Skeletal muscle cell (primary cell): ENCODE results near the gene SAMD11.

ENCODE experiments used
- DNase-seq: peaks from one replicate; pipeline ENCODE4 v3.0.0-alpha.2; 2010; ENCODE audit warnings: low read depth
- H3K4me3 ChIP-seq: 2 replicates; pipeline ENCODE4 v1.5.1; 2011; ENCODE audit warnings: low read depth, mild to moderate bottlenecking, control low read depth, low read length, moderate library complexity

Gene SAMD11

DNA sequence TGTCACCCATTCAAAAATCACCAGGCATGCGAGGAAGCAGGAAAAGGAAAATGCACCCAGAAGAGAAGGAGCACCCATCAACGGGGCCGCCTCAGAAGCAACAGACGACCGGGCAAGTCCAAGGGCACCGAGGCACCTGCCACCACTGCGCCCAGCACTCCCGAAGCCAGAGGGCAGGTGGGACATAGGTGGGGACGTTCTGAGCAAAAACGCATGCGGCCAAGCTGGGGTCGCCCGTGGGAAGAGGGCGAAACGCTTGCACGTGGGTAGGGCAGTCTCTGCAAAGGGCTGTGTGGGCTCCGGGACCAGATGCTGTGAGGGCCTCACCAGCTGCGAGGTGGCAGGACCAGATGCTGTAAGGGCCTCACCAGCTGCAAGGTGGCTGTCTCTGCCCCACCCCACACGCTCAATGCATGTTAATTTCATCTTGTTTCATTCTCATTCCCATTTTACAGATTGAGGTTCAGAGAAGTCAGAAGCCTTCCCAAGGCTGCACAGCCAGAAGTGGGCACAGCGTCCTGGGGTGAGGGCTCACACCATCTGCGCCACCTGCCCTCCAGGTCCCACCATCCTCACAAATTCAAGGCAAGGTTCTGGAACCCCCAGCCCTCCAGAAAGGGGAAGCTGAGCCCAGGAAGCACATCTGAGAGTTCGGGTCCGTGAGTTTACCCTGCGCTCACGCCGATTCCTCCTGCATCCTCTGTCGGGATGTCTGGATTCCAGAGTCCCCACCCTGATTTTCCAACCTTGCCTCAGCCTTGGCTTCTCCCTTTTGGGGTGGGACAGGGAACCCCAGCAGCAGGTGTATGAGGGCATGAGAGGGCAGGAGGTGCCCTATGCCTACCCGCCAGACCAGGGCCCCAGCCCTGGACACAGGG, 8.2 kb upstream of the SAMD11 start:
- no peak for DNase-seq
- H3K4me3 ChIP-seq = no peak overlapping the region

DNA sequence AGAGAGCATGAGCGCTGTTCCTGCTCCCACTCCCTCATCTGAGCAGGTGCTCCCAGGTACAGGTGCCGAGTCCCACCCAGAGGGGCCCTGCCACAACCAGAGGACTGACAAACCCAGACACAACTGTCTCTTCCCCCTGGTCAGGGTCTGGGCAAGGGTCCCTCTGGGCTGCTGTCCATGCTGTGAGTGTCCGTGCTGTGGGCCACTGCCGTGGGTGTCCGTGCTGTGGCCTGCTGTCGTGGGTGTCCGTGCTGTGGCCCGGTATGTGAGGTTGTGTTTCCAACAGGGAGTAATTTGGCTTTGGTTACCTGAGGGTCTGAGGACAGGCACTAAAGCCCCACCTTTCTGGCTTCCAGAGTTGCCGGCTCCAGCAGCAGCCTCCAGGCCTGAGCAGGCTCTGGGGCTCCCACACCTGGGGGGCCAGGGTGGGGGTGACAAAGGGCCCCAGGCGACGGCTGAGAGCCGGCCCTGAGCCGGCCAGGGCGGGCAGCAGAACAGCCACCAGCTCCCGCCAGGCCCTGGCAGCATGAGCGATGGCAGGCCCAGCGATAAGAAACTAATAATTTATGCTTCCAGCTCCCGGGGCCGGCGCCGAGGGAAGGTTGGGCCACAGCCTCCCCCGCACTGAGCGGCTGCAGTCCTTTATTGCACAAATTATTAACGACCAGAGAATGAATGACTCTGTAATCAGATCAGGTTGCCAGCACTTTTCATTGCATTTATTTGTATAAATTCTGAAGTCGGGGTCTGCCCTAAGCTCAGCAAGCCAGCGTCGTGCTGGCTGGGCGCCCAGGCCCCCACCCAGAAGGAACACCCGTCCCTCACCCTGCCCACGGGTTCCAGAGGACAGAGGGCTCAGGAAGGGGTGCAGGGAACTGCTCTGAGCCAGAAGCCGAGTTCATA, 7.3 kb upstream of the SAMD11 start:
- no peak for DNase-seq
- no peak overlapping the region for H3K4me3 ChIP-seq

DNA sequence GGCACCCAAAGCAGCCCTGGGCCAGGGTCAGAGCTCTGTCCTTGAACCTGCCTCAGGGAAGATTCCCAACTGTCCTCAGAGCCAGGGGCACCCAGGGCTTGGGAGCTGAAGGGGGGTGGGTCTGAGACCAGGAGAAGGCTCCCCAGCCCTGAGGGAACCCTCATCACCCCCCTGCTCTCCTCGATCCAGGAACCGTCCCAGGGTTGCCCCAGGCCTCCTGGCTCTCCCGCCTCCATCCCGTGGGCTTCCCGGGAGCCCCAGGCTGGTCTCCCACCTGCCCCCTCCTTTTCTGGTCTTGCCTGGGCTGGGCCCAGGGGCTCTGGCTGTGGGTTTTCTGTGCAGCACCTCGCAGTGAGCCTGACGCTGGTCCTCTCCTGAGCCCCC, 6.7 kb upstream of the SAMD11 start:
- DNase-seq = no peak
- H3K4me3 ChIP-seq = no peak overlapping the region

DNA sequence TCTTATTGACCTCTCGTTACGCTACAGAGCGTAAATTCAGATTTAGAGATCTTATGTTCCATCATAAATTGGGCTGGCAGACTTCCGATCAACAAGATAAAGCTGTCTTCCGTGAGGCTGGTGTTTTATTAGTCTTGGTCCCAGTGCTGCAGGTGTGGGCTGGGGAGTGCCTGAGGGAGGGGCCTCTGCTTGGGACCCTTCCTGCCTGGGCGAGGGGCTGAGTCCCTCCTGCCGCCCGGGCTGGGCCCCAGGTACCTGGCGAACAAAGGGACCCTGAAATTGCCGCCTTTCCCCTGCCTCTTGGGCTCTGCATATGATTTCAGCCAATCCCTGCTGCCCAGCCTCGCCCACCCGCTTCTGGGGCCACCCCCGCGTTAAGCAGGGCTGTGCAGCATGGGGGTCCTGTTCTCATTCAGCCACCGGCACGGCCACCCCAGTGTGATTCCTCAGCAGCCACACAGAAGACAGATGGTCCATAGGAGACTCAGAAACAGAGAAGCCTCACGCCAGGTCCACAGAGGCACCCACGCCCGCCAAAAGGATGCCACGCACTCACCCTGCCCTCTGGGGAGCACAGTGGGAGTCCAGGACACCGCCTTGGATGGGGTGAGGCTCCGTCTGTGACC, 6.1 kb upstream of the SAMD11 start:
- H3K4me3 ChIP-seq = no peak overlapping the region
- DNase-seq = no peak

DNA sequence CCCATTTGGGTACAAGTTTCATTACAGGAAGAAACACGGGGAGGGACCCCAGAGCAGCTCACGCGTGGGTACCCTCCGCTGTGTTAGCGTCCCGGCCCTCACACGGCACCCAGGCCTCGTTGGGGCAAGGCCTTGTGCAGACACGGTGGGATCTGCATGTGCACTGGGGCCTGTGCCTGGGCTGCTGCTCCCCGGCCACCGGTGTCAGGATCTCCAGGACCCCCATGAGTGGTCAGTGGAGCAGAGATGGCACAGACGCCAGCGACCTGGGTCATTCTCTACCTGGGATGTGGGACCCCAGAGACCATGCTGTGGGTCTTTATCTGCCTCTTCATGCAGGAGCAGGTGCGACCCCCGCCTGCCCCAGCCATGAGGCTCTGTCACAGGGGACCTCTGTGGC, 5.4 kb upstream of the SAMD11 start:
- DNase-seq = no peak
- no peak overlapping the region for H3K4me3 ChIP-seq

DNA sequence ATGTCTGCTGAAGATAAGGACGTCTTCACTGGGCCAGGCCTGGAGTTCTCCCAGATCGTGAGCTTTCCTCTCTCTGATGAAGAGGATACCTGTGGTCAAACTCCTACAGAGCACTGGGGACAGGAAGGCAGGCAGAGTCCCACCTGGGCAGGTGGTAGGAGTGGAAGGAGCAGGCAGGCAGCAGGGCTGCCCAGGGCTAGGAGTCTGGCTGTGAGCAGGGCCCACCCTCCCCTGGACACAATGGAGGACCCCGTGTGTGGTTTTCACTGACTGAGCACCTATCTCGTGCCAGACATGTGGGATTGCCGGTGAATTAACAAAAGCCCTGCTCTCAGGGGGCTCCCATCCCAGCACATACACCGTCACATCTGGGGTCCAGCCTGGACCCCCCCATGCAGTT, 4.9 kb upstream of the SAMD11 start:
- no peak overlapping the region for H3K4me3 ChIP-seq
- no peak for DNase-seq

DNA sequence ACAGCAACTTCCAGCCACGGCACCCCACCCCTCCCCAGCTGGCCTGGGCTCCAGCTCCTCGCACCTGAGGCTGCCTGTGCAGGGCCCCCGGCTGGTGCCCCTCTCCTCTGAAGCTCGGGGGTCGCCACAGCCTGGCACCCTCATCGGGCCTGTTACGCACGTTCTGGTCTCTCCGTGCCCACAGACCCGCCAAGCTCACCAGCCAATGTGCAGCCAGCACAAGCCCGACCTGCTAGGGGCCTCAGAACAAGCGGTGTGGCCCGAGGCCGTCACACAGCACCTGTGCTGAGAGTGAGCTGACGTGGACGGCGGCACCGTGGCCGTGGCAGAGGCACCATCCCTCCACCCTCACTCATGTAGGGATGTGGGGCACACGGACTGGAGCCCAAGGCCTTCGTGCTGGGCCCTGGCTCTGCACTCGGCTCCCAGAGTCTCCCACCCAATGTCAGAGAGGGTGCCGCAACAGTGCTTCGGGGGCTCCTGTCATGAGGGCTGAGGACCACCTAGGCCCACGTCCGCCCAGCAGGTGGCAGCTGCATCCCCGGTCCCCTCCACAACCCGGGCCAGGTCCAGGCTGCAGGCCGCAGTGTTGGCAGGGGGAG, 4.4 kb upstream of the SAMD11 start:
- no peak for DNase-seq
- H3K4me3 ChIP-seq = no peak overlapping the region

DNA sequence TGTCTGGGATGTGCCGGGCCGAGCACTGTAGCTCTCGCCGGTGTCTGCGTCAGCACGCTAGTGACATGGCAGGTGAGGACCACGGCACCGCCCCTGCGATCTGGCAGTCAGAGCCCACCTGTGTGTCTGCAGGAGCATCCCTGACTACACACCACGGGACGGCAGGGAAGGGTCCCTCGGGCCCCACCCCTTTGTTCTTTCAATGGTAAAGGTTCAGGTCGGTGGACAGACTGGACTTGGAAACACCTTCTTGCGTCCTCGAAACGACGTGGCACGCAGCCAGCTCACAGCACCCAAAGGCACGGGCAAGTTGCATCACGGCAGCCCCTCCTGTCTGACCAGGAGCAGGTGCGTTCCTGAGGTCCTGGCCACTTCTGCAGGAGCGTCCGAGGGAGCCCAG, 3.7 kb upstream of the SAMD11 start:
- no peak overlapping the region for H3K4me3 ChIP-seq
- DNase-seq = no peak

DNA sequence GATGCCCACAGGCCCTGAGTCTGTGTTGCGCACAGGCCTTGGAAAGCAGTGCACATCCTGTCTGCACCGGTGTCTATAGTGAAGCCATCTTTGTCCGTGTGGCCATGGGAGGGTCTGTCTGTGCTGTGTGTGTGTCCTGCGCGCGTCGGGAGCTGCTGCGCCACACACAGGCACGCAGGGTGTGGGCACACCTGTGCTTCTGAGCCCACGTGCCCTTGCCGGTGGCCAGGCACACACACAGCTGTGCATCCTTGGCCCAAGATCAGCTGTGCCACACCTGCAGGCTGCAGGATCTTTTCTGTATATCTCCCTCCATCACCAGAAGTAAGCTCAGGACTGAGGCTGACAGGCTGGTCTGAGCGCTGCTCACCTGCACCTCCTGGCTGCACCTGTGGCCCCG, 3.2 kb upstream of the SAMD11 start:
- no peak for DNase-seq
- no peak overlapping the region for H3K4me3 ChIP-seq

DNA sequence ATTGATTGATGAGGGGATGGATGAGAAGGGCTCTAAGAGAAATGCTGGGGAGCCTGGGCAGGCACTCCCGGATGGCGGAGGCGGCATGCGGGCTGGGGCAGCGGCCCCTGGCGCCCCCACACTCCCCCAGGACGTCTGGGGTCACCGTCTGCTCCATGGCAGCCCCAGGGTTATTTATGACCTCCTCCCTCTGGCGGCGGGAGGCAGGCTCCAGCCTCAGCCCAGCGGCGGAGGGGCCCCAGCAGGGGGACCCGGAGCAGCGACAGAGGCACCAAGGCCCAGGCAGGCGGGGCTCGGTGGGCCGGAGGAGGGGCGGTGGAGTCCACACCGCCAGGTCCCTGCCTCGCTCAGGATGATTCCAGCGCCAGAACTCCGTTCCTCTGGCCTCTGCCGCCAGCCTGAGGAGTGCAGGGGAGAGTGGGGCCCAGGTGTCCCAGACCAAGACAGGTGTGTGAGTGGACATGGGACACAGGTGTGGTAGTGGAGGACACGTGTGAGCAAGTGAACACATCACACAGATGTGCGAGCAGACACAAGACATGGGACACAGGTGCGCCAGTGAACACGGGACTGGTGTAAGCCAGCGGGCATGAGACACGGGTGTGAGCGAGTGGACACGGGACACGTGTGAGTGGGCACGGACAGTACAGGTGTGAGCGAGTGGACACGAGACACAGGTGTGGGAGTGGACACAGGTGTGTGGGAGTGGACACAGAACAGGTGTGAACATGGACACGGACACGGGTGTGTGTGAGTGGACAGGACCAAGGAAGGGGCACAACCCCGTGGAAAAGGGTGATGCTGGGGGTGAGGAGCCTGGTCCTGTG, 2.5 kb upstream of the SAMD11 start:
- H3K4me3 ChIP-seq = no peak overlapping the region
- no peak for DNase-seq

DNA sequence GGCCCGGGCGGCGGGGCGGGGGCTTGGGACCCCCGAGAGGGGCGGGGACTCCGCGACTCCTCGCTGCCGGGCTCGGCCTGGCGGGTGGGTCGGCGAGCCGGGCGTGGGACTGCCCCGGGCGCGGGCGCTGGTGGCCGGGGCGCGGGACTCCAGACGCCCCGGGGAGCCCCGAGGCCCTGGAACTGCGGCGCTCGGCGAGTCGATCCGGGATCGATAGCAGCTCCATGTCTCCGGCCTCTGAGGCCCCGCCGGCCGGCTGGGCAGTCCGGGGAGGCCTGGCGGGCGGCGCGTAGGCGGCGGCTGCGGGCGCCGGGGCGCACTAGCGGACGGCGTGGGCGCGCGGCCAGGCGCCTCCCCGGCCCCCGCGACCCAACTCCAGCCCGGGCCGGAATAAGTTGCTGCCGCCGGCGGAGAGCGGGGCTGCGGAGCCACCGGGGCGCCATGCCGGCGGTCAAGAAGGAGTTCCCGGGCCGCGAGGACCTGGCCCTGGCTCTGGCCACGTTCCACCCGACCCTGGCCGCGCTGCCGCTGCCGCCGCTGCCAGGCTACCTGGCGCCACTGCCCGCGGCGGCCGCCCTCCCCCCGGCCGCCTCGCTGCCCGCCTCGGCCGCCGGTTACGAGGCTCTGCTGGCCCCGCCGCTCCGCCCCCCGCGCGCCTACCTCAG, 400 bp downstream of the SAMD11 start:
- DNase-seq = no peak
- H3K4me3 ChIP-seq = peak overlapping the region; percentile 59

DNA sequence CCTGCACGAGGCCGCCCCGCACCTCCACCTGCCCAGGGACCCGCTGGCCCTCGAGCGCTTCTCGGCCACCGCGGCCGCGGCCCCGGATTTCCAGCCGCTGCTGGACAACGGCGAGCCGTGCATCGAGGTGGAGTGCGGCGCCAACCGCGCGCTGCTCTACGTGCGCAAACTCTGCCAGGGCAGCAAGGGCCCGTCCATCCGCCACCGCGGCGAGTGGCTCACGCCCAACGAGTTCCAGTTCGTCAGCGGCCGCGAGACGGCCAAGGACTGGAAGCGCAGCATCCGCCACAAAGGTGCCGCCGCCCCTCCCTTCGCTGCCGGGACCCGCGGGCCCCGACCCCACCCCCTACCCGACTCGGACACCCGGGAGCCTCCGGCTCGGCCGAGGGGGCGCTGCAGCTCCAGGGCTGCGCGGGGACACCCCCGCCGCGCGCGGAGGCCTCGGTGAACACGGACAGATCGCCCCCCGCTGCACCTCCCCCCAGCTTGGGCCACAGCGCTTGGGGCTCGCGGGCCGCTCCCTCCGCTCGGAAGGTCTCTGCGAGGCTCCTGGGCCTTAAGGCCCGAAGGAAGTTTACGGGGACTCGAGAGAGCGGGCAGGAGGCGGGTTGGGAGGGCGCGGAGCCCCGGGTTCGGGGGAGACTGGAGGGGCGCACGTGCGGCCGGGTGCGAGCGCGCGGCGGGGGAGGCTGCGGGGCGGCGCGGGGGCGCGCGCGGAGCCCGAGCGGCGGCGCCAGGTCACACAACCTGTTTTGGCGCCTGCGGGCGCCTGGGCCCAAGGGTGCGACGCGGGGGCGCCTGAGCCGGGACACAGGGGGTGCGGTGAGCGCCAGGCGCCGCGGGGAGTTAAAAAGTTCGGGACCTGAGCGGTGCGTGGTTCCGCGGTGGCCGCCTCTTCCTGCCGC, 1.2 kb downstream of the SAMD11 start:
- DNase-seq = no peak
- H3K4me3 ChIP-seq = peak overlapping the region; percentile 59

DNA sequence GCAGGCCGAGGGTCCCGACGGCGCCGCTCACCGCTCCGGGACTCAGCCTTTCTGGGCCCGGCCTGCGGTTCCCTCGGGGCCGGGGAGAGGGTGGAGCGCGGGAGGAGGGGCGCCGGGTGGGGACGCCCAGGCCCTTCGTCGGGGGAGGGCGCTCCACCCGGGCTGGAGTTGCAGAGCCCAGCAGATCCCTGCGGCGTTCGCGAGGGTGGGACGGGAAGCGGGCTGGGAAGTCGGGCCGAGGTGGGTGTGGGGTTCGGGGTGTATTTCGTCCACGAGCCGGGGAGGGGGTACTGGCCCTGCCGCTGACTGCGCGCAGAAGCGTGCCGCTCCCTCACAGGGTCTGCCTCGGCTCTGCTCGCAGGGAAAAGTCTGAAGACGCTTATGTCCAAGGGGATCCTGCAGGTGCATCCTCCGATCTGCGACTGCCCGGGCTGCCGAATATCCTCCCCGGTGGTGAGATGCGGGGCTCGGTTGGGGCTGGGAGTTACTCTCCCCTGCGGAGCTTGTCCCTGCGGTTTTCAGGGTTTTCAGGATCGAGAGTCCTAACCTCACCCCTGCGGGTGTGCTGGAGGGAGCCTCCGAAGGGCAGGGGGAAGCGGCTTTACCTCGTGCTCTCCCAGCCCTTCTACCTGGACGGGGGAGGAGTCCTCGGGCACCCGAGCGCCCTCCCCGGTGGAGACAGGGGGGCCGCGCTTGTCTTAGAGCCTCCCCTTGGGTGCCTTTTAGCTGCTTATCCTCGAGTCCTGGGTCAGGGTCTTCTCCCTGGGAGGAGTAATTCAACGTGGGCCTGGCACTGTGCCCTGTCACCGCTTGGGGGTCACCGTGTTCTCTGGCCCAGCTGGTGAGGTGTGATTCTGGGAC, 2.1 kb downstream of the SAMD11 start:
- DNase-seq = no peak
- peak overlapping the region; percentile 59 for H3K4me3 ChIP-seq

DNA sequence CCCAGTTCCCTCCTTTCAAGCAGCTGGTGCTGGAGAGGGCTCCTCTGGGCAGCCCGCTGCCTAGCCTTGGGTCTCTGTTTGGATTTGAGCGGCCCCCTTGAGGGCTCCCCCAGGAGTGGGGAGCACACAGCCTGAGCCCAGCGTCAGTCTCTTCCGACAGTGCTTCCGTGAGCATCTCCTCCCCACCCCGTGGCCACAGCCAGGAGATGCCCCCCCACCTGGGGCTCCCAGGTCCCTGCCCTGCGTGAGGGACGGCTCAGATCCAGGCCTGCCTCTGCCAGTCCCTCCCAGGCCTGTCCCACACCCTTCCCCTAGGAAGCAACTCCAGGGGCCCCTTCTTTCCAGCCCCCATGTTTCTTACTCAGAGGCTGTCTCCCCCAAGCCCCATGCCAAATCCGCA, 3.5 kb downstream of the SAMD11 start:
- H3K4me3 ChIP-seq = no peak overlapping the region
- no peak for DNase-seq

DNA sequence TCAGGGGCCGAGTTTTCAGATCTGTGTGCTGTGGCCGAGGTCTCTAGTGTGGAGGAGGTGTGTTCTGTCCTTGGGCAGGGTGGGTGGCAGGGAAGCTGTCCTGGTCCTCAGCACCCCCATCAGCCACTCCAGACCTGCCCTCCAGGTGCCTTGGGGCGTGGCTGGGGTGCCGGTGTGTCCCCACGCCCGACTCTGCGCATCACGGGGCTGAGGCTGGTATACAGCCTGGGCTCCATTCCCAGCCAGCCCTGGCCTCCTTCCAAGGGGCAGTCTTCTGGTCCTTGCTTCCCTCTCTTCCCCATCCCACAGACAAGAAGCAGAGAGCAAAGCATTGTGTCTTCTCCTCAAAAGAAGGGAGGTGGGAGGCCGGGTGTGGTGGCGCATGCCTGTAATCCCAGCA, 4.0 kb downstream of the SAMD11 start:
- H3K4me3 ChIP-seq = no peak overlapping the region
- no peak for DNase-seq

DNA sequence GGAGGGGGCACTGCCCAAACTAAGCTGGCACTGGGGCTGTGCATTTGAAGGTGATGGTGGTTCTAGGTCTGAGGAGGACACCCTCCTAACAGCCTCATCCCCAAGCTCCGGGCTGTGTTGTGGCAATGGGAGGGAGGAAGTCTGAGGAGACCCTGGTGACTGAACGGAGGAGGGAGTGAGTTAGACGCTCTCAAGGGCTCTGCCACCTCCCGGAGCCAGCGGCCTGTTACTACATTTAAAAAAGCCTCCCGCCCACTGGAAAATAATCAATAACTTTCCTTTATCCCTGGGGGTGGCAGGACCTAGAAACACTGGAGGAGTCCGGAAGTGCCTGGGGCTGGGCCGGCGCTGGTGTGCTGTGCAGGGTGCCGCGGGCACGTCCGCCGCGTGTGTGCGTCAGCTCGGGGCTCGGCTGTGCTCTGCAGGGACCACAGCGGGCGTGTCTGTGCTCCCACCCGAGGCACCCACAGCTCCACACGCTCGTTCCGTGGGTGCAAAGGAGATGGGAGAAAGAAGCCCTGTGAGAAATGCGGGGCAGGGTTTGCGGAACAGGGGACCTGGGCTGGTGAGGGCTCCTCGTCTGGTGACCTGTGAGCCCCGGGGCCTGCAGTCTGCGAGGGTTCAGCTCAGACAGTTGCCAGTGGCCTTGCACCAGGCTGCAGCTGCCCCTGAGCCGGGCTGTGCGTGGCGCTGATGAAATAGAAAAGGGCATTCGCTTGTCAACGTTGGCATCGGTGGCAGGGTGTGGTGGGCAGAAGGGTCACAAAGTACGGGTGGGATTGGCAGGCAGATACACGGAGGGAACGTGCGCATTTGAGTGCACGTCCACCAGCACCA, 5.3 kb downstream of the SAMD11 start:
- no peak for DNase-seq
- no peak overlapping the region for H3K4me3 ChIP-seq
